ENCODE results near the gene TFDP2.
"Not testable (repeated sequence)": the region's sequence is repeated elsewhere in the genome, so short reads cannot be mapped to it uniquely, and the experiment has no call there.

The TFDP2 gene, protein sequence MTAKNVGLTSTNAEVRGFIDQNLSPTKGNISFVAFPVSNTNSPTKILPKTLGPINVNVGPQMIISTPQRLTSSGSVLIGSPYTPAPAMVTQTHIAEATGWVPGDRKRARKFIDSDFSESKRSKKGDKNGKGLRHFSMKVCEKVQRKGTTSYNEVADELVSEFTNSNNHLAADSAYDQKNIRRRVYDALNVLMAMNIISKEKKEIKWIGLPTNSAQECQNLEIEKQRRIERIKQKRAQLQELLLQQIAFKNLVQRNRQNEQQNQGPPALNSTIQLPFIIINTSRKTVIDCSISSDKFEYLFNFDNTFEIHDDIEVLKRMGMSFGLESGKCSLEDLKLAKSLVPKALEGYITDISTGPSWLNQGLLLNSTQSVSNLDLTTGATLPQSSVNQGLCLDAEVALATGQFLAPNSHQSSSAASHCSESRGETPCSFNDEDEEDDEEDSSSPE

DNA sequence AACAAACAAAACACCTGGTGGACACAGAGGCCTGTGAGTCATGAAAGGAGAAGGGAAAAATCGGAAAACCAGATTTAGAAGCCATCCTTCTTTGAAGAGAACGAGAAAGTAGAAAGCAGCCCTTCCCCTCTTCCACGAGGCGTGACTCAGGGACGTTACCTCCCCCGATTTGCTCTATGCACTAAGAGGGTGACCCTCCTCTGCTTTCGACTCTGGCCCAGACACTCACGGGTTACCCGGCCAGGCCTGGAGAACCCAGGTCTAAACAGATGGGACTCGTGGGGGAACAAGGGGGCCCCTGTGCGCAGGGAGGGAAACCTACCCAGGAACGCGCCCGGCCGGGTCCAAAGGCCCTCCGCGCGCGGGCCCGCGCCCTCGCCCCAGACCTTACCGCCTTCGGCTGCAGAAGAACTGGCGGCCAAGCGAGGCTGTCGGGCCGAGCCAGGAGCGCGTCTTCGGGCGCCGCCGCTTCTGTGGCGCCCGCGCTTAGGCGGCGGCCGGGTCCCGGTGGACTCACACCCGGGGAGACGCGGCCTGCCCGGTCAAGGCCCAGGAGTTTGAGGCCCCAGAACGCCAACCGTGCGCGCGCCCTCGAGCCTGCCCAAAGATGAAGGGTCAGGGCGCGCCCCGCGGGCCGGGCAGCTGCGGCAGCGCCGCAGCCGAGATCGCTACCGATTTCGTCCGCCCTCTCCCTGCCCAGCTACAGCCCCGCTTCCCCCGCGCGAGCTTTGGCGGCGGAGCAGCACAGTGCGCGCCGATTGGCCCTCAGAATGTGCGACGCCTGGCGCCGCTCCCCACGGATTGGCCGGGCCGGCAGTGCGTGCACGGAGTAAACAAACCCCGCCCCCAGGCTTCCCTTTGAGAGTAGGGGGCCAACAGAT is at the start of gene TFDP2:
TFDP2 (minus strand) TSS at position 753 of the 881 bp plus-strand sequence. CDS start 47,795 bp downstream, outside the sequence.
- peak; percentile 75 for DNase-seq

DNA sequence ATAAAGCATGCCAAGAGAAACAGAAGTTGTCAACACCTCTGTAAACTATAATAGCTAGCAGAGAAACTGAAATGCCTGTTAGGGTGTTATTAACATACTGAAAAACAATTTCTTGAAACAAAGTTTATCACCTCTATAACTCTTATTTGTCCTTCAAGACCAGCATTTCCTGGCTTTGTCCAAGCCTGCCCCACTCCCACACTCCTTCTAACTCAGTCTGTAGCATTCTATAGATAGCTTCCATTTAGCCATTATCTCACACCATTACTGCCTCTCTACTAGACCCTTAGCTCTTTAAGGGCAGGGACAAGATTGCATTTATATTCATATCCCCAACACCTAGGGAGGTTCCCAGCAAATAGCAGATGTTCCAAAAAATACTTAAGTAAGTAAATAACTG is 39.5 kb upstream of the TFDP2 start:
- DNase-seq, result no peak

DNA sequence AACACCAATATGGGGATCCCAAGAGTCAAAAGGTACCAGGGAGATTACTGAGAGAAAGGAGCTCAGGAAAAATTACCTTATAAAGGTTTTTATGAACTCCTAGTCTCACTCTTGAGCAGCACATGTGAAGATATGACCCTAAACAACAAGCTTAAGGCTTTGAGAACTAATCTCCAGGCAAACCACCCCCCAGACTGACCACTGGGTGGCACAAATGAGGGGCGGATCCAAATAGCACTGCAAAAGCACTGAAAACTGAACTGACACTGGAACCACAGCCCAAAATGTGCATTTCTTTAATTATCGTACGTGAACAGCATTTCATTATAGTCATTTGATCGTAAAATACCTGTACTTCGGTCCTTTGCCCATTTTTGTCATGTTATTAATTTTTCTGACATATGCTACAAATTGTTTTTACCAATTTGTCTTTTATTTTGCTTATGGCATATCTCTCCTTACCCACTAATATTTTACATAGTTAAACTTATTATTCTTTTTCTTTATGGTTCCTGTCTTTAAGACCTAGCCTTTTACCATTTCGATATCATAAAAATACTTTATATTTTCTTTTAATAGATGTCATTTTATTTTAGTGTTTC is 31.5 kb upstream of the TFDP2 start:
- no peak for DNase-seq

DNA sequence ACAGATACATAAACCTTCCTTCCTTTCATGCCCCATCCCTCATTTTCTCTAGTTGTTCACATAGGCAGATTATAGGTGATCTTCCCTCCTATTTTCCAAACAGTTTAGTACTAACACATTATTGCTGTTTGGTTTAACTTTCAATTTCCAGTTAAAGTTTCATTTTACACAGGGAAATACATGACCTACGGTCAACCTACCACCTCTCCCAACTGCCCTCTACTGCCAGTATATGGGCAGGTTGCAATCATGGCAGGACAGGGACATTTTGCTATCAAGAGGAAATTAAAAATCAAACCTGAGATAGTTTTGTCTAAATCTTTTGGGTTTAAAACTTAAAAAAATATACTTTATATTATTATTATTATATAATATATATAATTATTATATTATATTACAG is 26.1 kb upstream of the TFDP2 start:
- no peak for DNase-seq

DNA sequence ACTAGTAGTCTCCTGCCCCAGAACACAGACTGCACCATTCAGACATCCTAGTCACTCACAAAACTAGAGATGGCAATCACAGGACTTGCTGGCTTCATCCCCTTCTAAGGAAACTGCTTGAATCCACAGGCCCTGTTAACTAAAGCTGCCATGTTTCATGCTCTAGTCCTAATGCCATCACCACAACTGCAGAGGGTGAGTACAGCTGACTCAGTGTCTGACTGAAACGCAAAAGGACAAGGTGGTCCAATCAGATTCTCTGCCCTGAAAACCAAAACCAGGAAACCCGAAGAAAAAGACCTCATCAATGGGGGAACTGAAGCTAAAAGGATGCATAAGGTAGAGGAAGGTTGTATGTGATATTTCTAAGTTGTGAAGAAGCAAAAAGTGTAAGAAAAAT is 25.2 kb upstream of the TFDP2 start:
- no peak for DNase-seq

DNA sequence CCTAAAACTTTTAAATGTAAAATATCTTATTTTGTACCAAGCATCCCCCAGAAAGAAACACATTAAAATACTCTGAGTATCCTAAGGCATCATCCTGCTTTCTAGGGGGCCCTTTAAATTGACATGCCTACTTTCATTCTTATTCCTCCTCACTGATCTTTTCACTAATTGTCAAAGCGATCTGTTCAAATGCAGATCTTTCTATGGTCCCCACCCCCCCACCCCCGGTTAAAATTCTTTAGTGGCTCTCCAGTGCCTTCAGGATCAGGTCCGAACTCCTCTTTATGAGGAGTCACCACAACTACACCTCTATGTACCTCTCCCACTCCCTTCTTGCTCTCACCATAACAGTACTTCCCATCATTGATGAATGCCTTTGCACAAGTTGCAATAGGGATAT is 19.2 kb upstream of the TFDP2 start:
- no peak for DNase-seq

DNA sequence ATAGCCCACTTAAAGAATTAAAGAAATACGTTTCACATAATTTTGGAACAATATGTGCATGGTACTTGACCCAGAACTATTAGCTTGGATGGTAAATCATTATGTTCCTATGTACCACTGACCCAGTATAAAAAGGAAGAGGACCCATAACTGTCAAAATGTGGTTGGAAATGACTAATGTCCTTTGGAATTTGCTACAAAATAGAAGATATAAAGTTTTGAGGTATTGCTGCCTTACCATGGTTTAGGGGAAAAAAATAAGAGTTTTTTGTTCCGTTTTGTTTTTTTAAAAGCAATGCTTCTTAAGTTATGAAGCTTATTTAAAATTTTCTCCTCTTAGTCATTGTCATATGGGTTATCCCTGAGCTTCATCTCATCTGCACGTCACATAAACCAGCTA is 15.8 kb upstream of the TFDP2 start:
- no peak for DNase-seq

DNA sequence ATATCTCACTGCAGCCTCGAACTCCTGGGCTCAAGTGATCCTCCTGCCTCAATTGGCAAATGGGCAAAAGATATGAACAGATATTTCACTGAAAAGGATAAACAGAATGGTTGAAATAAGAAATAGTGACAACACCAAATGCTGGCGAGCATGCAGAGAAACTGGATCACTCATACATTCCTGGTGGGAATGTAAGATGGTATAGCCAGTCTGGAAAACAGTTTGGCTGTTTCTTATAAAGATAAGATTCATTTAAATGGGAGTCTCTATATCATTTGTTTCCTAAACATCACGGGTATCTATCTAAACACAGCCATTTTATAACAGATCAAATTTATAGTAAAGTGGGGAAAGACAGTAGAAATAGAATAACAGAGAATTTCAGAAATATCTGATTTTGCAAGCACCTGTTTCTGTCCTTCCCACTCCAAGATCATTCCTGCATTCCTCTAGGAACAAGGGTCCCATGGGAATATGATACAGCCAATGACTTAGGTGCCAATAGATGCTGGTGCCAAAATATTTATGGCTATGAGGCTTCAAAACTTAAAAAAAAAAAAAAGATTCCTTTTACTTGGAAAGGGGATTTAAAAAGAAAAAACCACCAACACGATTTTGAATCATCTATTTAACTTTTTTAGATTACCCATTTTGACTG is 9.9 kb upstream of the TFDP2 start:
- DNase-seq, result no peak

DNA sequence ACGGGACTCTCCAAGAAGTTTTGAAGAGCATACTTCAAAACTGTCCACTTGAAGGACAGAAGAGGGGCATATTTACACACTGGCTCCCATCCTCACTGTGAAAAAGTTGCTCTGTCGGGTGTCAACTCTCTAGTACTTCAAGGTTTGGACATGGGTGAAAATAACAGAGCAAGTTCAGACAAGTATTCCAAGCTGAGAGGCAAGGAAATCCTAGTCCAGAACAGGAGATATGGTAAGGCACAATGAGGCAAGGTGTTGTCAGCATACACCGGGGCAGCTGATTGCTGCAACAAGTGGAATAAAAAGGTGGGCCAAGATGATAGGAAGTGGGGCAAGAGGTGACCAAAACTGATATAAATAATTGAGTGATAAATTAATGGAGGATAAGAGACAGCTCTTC is 4.8 kb upstream of the TFDP2 start:
- no peak for DNase-seq

DNA sequence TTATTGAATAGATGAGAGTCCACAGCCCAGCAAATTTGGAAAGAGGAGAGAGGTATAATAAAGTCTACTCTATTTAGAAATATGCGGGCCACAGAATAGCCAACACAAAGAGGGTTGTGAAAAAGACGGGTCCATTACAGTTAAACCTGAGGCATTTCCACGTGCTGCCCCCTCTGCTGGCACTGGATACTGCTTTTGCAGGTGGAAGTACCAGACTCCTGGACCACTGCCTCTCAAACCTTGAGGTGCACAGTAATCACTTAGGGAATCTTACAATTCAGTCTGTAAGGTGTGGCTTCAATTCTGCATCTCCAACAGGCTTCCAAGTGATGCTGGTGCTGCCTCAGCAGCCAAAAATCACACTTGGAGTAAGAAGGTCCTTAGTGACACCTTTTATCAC is 3.0 kb upstream of the TFDP2 start:
- DNase-seq, result no peak

DNA sequence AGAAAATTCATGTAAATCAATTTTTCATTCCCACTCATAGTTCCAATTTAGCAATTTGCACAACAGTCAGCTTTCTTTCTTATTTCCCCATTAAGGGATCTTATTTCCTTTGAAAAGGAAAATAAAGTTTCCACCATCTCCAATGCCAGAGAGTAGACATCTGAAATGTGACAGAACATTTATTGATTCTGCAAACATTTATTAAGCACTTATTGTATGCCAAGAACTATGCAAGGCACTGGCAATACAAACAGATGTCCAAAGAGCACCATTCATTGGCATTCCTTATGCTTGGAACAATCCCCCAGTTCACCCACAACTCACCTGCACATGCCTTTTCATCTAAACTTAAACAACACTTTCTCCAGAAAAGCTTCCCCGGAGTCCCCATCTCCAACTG is 2.5 kb upstream of the TFDP2 start:
- no peak for DNase-seq

DNA sequence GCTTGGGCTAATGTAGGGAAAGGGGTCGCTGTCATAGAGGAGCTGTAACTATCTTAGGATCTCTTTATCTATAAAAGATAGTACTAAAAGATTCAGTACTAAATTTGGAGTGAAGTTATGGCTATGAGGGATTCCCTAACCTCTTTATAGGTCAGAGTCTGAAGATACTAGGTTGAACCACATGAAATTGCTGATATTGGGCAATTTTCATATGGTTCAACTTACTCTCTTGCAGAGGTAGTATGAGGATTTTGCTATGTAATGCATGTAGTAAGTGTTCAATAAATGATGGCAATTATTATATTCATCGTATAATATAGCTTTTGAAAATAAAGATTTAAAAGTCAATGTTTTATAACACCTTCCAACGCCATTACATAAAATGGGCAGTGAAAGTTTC is 1.9 kb upstream of the TFDP2 start:
- DNase-seq, result no peak

DNA sequence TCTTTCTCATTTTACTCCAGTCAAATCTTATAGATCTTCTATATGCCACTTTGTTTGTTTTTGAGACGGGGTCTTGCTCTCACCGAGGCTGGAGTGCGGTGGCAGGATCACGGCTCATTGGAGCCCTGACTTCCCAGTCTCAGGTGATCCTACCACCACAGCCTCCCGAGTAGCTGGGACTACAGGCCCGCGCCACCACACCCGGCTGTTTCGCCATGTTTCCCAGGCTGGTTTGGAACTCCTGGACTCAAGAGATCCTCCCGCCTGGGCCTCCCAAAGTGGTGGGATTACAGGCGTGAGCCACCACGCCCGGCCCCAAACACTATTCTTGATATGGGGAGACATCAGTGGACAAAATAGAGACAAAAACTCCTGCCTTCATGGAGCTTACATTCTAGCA is 927 bp upstream of the TFDP2 start:
- DNase-seq, result no peak

DNA sequence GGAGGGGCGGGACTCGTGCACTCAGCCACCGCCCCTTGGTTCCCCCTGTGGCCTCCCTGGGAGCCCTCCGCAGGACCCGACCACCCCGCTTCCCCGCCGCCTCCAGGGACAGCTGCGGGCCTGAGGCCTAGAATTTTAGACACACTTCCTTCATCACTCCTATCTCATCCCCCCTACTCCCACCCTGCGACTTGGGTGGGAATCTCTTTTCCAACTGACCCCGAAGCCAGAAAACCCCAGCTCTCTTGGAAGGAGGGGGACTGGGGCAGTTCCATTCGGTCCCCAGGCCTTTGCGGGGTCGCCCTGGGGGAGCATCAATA is 289 bp upstream of the TFDP2 start:
- DNase-seq, result no peak

DNA sequence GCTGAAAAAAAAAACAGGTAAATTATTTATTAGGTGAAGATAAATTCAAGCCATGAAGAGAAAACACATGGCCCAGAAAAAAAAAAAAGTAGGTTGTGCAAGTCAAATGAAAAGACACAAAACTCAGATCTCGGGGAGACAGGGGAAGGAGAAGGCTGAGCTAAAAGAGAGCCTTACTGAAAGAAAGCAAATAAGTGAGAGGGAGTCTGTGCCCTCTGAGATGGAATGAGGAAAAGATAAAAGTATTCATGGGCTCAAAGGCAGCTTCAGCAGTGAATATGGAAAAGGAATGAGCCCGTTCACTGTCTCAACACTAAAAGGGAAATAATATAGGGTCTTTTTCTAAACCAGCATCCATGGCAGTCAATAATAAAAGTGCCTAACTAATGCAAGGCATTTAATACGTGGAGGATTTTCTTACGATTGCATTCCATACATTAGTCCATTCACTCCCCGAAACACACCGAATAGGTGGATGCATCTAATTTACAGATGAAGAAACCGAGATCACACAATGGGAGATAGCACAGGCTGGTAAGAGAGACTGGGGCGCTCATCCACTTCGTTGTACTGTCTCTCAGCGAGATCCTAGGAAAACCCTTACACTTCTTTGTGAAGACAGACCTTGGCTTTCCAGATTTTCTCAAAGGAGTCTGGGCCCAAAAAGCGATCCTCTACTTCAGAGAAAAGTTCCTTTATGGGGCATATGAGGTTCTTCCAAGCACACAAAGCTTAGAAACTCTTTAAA is 1.1 kb downstream of the TFDP2 start:
- no peak for DNase-seq

DNA sequence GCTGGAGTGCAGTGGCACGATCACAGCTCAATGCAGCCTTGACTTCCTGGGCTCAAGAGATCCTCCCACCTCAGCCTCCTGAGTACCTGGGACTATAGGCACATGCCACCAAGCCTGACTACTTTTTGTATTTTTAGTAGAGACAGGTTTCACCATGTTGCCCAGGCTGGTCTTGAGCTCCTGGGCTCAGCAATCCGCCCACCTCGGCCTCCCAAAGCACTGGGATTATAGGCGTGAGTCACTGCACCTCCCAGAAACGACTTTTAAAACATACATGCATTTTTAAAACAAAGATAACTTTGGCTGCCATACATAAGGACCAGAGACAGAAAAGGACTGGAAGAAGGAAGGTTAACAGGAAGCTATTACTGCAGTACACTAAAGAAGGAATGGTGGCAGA is 4.8 kb downstream of the TFDP2 start:
- DNase-seq, result not testable (repeated sequence)

DNA sequence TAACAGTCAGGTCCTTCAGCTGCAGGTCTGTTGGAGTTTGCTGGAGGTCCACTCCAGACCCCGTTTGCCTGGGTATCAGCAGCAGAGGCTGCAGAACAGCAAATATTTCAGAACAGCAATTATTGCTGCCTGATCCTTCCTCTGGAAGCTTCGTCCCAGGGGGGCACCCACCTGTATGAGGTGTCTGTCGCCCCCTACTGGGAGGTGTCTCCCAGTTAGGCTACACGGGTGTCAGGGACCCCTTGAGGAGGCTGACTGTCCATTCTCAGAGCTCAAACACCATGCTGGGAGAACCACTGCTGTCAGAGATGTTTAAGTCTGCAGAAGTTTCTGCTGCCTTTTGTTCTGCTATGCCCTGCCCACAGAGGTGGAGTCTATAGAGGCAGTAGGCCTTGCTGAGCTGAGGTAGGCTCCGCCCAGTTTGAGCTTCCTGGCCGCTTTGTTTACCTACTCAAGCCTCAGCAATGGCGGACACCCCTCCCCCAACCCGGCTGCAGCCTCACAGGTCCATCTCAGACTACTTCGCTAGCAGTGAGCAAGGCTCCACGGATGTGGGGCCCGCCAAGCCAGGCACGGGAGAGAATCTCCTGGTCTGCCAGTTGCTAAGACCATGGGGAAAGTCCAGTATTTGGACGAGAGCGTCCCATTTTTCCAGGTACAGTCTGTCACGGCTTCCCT is 8.6 kb downstream of the TFDP2 start:
- not testable (repeated sequence) for DNase-seq

DNA sequence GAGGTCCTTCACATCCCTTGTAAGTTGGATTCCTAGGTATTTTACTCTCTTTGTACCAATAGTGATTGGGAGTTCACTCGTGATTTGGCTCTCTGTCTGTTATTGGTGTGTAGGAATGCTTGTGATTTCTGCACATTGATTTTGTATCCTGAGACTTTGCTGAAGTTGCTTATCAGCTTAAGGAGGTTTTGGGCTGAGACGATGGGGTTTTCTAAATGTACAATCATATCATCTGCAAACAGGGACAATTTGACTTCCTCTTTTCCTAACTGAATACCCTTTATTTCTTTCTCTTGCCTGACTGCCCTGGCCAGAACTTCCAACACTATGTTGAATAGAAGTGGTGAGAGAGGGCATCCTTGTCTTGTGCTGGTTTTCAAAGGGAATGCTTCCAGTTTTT is 12.3 kb downstream of the TFDP2 start:
- DNase-seq, result not testable (repeated sequence)

DNA sequence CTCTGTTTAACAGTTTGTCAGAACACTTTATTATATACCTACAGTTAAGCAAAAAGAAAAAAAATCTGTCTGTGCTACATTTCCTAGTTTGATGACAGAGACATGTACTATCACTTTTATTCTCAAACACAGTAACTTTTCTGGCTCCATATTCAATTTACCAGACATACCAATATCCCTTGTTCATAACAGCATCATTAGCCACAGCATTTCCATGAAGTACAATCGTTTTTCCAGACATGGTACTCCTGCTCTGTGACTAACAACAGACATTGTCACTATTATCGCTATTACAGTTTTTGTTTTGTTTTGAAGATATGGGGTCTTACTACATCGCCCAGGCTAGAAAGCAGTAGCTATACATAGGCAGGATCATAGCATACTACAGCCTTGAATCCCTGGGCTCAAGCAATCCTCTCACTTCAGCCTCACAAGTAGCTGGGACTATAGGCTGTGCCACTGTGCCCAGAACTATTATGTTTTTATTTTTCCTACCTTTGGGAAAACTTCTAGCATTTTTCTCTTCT is 14.5 kb downstream of the TFDP2 start:
- DNase-seq, result no peak

DNA sequence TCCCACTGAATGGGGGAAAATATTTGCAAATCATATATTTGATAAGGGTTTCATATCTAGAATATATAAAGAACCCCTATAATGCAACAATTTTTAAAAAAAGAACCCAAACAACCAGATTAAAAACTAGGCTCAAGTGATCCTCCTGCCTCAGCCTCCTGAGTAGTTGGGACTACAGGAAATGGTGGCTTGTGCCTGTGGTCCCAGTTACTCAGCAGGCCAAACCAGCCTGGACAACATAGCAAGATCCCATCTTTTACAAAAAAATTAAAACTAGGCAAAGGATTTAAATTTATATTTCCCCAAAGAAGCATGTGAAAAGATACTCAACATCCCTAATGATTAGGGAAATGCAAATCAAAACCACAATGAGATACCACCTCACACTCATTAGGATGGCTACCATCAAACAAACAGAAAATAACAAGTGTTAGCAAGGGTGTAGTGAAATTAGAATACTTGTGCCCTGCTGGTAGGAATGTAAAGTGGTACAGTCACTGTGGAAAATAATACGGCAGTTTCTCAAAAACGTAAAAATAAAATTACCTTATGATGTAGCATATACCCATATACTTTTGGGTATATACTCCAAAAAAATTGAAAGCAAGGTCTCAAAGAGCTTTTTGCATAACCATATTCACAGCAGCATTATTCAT is 19.7 kb downstream of the TFDP2 start:
- no peak for DNase-seq
